ENCODE results near the gene S100A9.

DNA sequence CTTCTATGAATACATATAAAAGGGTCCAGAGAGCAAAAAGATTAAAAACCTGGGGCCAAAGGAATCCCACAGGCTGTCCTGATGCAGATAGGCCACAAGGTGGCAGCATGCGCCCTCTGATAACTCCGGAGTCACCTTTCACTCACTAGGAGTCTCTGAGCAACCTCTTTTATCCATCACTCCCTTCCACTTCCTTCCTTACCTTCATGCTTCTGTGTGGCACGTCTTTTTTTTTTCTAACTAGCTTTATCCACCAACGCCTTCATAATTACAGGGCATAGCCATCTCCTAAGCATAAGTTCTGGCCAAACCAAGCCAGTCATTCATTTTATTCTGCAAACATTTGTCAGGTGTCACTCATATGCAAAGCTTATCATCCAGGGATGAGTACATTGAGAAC, 5.1 kb upstream of the S100A9 start:
- no peak for TF ChIP-seq POLR2AphosphoS5 (IDR thresholded peaks at IDR 0.05; ENCODE audit: low read depth, low read length)
- TF ChIP-seq POLR2A (IDR thresholded peaks at IDR 0.05; ENCODE audit: low read depth, low read length), result no peak
- TF ChIP-seq TAF1 (IDR thresholded peaks at IDR 0.05; ENCODE audit: borderline replicate concordance, low read depth, low read length), result no peak
